Thyroid gland (tissue), 4 donors: ENCODE data around the gene FAM222A. TPM values are rescaled to one million over a fixed set of nuclear protein-coding genes. Genes with fewer than 3 reads are reported as not detected.

ENCODE experiments used
- DNase-seq, 2 donors: peaks; one replicate each; pipeline ENCODE4 v3.0.0-alpha.2; 2019
- H3K27ac ChIP-seq, 3 donors: fragments of 200-600 bp; sonication (generic); 1 replicate in 2 of 3; 2 replicates in 1 of 3; pipeline ENCODE4 v1.5.1; 2016 to 2019; ENCODE audit warnings: mild to moderate bottlenecking in 1 of 3, moderate library complexity in 1 of 3
- H3K27me3 ChIP-seq: fragments of 200-600 bp; sonication (generic); one replicate; pipeline ENCODE4 v1.5.1; 2019
- H3K36me3 ChIP-seq, 2 donors: fragments of 200-600 bp; sonication (generic); one replicate each; pipeline ENCODE4 v1.5.1; 2016 to 2019
- H3K4me1 ChIP-seq, 2 donors: fragments of 200-600 bp; sonication (generic); one replicate each; pipeline ENCODE4 v1.5.1; 2017 to 2019
- H3K4me3 ChIP-seq, 3 donors: fragments of 200-600 bp; sonication (generic); replicated peaks in 1 of 3; 1 replicate in 2 of 3; 2 replicates in 1 of 3; pipeline ENCODE4 v1.5.1; 2016; ENCODE audit warnings: mild to moderate bottlenecking in 1 of 3
- H3K9me3 ChIP-seq: fragments of 200-600 bp; sonication (generic); one replicate; pipeline ENCODE4 v1.5.1; 2017
- POLR2A ChIP-seq, 2 donors: fragments of 450-650 bp; IDR thresholded peaks; one replicate each; pipeline ENCODE4 v1.6.1; 2017; ENCODE audit warnings: antibody characterized with exemption in 2 of 2, mild to moderate bottlenecking in 2 of 2, moderate library complexity in 1 of 2
- WGBS, 2 donors: methylation state at CpG; one replicate each; pipeline ENCODE4 v1.1.5; 2017; 5-methylcytosine and 5-hydroxymethylcytosine counted together
- intact Hi-C: fragments of 100-400 bp; cut with DNase I; formaldehyde crosslinking; loops from one replicate; pipeline ENCODE4 v1.15.1; 2023
- total RNA-seq, 4 donors: library from RNA; depleted of rRNA; stranded (reverse); fragments of >200 nt; gene quantifications; one replicate each; pipeline ENCODE4 v1.2.3, GENCODE V29; 2016
- TF ChIP-seq, protein P1 (sequence below), 6 experiments: fragments of 200-600 bp in 3 of 6; fragments of 450-650 bp in 3 of 6; sonication (generic) in 3 of 6; IDR thresholded peaks; one replicate each; pipeline ENCODE4 v1.5.1; 2016 to 2019; ENCODE audit warnings: antibody characterized with exemption in 6 of 6, mild to moderate bottlenecking in 2 of 6, inconsistent platforms in 1 of 6, moderate library complexity in 1 of 6

The FAM222A gene
- total RNA-seq, 4 donors from 2014 or later: 1.3 to 3.8 (median 1.9) TPM

DNA sequence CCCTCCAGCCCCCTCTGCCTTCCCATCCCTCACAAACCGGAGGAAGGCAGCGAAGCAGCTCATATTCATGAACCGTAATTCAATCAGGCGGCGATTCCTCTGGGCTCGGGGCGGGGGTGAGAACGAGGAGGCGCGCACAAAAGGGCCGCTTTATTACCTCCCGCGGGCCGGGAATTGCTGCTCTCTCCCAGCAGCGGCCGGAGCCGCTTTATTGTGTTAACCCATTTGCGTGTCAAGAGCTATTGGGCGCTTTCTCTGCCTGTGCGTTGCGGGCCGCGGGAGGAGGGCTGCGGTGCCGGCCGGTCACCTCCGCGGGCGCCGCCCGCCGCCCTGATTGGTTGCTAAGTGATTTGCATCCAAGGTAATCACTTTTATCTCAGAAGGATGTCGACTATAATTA is 4.8 kb downstream of the FAM222A start:
- H3K36me3 ChIP-seq: no peaks in the 10 kb centered on the region
- no peak overlapping the region for H3K4me3 ChIP-seq
- H3K9me3 ChIP-seq: no peaks in the 10 kb centered on the region
- peaks cover 0 to 6% of the 10 kb centered on the region in 2 donors for H3K4me1 ChIP-seq
- intact Hi-C loops: loop anchor here (5.0 kb wide), 1 partner anchor 121 kb away; no protein-coding TSS in a partner anchor
- H3K27me3 ChIP-seq: no peaks in the 10 kb centered on the region
- no peak for TF ChIP-seq POLR2A (IDR thresholded peaks at IDR 0.05)
- TF ChIP-seq, protein P1, sequence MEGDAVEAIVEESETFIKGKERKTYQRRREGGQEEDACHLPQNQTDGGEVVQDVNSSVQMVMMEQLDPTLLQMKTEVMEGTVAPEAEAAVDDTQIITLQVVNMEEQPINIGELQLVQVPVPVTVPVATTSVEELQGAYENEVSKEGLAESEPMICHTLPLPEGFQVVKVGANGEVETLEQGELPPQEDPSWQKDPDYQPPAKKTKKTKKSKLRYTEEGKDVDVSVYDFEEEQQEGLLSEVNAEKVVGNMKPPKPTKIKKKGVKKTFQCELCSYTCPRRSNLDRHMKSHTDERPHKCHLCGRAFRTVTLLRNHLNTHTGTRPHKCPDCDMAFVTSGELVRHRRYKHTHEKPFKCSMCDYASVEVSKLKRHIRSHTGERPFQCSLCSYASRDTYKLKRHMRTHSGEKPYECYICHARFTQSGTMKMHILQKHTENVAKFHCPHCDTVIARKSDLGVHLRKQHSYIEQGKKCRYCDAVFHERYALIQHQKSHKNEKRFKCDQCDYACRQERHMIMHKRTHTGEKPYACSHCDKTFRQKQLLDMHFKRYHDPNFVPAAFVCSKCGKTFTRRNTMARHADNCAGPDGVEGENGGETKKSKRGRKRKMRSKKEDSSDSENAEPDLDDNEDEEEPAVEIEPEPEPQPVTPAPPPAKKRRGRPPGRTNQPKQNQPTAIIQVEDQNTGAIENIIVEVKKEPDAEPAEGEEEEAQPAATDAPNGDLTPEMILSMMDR (IDR thresholded peaks at IDR 0.05): no peak
- 34 to 46% methylated on average over 25 to 32 of the region's 33 CpGs for WGBS, 2 donors
- DNase-seq: no peak
- H3K27ac ChIP-seq: no peak overlapping the region

DNA sequence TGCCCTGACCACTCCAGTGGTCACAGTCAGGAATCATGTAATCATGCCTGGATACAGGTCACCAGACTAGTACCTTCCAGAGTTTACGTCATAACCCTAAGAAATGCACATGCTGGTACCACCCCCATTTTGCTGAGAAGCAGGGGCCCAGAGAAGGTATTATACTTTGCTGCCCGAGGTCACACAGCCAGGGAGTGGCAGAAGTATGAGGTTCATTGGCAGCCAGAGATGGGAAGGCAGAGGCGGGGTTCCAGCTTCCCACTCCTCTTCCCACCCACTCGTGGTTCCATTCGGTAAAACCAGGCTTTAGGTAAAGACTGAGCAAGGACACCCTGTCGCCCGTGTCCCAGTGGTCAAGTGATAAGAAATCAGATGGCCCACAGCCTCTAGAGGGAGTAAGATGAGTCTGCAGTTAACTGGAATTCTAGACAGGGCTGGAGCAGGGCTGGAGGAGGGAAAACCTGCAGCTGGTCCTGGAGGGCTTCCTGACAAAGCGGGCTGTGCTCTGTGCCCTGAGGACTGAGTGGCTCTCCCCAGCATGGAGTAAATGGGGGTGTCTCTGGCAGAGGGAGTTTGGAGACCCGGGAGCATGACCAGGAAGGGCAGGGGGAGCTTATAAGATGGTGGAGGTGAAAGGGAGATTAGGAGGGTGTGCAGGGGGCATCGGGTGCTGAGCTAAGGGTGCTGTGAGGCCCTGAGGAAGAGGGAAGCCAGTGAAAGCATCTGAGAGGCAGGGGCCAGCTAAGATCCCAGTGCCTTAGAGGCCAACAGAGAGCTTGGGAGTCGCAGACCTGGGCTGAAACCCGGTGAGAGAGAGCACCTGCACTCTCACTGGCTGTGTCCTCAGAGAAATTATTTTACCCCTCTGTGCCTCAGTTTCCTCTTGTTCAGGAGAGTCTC is 5.7 kb downstream of the FAM222A start:
- TF ChIP-seq POLR2A (IDR thresholded peaks at IDR 0.05): no peak
- TF ChIP-seq, protein P1 (IDR thresholded peaks at IDR 0.05): no peak
- intact Hi-C loops: loop anchor here (5.0 kb wide), 1 partner anchor 122 kb away; no protein-coding TSS in a partner anchor
- Histone ChIP-seq H3K27ac (no peak overlapping the region), H3K36me3 (no peaks in the 10 kb centered on the region), H3K4me1 (peaks cover 0 to 6% of the 10 kb centered on the region in 2 donors), H3K27me3 (no peaks in the 10 kb centered on the region), H3K4me3 (no peak overlapping the region), H3K9me3 (no peaks in the 10 kb centered on the region)
- no peak for DNase-seq
- 73 to 76% methylated on average over 12 of the region's 12 CpGs for WGBS, 2 donors

DNA sequence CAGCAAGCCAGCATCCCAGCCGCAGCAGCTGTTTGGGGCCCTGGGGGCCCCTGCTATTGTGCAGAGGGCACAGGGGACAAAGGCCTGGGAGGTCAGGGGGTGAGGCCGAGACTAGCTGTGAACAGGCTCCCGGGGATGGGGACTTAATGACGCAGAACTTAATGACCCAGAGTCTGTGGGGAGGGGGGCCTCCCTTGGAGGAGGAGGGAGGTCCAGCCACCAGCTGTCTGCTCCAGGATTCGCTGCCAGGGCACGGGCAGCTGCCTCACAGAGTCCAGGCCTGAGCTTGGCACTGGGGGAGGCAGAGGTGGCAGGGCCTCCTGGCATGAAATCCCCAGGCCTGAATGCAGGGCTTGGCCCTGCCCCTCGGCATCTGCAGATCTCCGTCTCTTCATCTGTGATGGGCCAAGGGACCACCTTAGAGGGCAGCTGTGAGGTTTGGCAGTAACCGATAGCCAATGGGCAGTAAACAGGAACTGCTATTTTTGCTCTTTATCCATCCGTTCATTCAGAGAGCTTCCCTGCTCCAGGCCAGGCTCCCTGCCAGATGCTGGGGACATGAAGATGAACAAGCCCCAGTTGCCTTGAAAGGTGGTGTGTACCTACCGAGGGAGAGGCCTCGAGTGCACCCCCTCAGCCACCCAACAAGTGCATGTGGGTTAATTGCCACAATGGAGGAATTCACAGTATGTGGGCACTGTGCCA is 6.7 kb downstream of the FAM222A start:
- no peak overlapping the region for H3K4me3 ChIP-seq
- WGBS, 2 donors: 49 to 70% methylated on average over 9 to 12 of the region's 12 CpGs
- intact Hi-C loops: no loop called here
- H3K36me3 ChIP-seq: no peaks in the 10 kb centered on the region
- H3K27me3 ChIP-seq: no peaks in the 10 kb centered on the region
- no peaks in the 10 kb centered on the region for H3K9me3 ChIP-seq
- no peak for TF ChIP-seq POLR2A (IDR thresholded peaks at IDR 0.05)
- DNase-seq: no peak
- no peak overlapping the region for H3K27ac ChIP-seq
- H3K4me1 ChIP-seq: no peaks in the 10 kb centered on the region

DNA sequence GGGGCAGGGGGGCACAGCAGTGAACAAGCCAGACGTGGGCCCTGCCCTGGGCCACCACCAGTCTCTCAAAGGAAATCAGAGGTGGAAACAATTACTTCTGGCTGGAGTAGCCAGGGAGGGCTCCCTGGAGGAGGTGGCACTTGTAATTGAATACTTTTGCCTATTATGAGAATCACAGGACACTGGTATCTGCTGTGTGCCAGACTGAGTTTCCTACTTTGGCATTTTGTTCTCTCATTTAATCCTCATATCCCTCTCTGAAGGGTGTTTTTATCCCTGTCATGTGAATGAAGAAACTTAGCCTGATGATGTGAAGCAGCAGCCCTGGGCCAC is 7.2 kb downstream of the FAM222A start:
- H3K4me3 ChIP-seq: no peak overlapping the region
- no peak for TF ChIP-seq POLR2A (IDR thresholded peaks at IDR 0.05)
- TF ChIP-seq, protein P1 (IDR thresholded peaks at IDR 0.05): no peak
- intact Hi-C loops: no loop called here
- DNase-seq: no peak
- H3K36me3 ChIP-seq: no peaks in the 10 kb centered on the region
- H3K27me3 ChIP-seq: no peaks in the 10 kb centered on the region
- no peaks in the 10 kb centered on the region for H3K4me1 ChIP-seq
- 44 to 70% methylated on average over 1 of the region's 1 CpG for WGBS, 2 donors
- H3K27ac ChIP-seq: no peak overlapping the region
- no peaks in the 10 kb centered on the region for H3K9me3 ChIP-seq

DNA sequence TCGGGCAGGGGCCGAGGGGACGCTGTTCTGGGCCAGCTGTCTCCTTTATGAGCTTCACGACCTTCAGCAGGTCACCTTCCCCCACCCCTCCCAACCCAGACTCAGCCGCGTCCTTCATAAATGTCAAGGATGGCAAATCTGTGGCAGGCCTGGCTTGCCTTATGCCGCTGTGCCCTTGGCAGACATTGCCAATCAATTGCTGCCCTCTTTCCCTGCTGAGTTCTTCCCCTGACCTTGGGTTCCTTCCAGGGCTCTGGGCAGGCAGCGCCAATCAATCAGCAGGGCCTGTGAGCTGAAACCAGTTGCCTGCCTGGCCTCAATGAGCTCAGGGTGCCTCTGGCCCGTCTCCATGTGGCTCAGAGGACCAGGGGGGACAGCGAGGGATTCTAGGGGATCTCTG is 7.7 kb downstream of the FAM222A start:
- no peak for DNase-seq
- no peak overlapping the region for H3K4me3 ChIP-seq
- intact Hi-C loops: no loop called here
- no peaks in the 10 kb centered on the region for H3K36me3 ChIP-seq
- TF ChIP-seq, protein P1 (IDR thresholded peaks at IDR 0.05): no peak
- TF ChIP-seq POLR2A (IDR thresholded peaks at IDR 0.05): no peak
- no peaks in the 10 kb centered on the region for H3K4me1 ChIP-seq
- H3K27me3 ChIP-seq: no peaks in the 10 kb centered on the region
- H3K9me3 ChIP-seq: no peaks in the 10 kb centered on the region
- WGBS, 2 donors: 90% methylated on average over 10 of the region's 10 CpGs
- no peak overlapping the region for H3K27ac ChIP-seq
